Measurements from ENCODE around the gene SCAMP4.
A peak's percentile ranks its signal among the peaks of the same experiment; 100 is the strongest.

Gene SCAMP4

GRCh38 chr19:1857648-1858326, 47.4 kb upstream of the SCAMP4 start:
- Histone ChIP-seq H3K36me3 (ENCODE audit: control insufficient read depth in 2 of 2, insufficient read depth in 1 of 2, low read length in 2 of 2) (no peaks in the 10 kb centered on the region), H3K27ac (ENCODE audit: extremely low read depth, low read depth, low read length) (no peak overlapping the region), H3K4me3 (ENCODE audit: low read depth, low read length) (no peak overlapping the region), H3K4me1 (ENCODE audit: control insufficient read depth, insufficient read depth, low read length) (peaks cover 24% of the 10 kb centered on the region), H3K9me3 (ENCODE audit: control insufficient read depth, insufficient read depth, low read depth, low read length) (no peaks in the 10 kb centered on the region)
- ChIA-PET CTCF (interaction anchor here (0.7 to 1.9 kb wide), 4 partner anchors 9 to 97 kb away, joined by 3 to 15 read pairs (median 4); partner anchors contain the start of gene REXO1), POLR2A (interaction anchor here (0.5 to 1.7 kb wide), 5 partner anchors 9 to 1644 kb away, joined by 3 to 7 read pairs (median 4); partner anchors contain the start of gene MBD3)
- TF ChIP-seq ZBTB21 (tag by site-specific recombination; IDR thresholded peaks at IDR 0.05) (no peak), ZBTB7A (tag by site-specific recombination; IDR thresholded peaks at IDR 0.05; ENCODE audit: low read depth) (peak; percentile 47; the same call in 1 of the 2 replicates), ZNF610 (tag by site-specific recombination; IDR thresholded peaks at IDR 0.05; ENCODE audit: borderline replicate concordance) (no peak), ZNF837 (tag by site-specific recombination; IDR thresholded peaks at IDR 0.05) (no peak), ZNF398 (tag by site-specific recombination; IDR thresholded peaks at IDR 0.05) (peak; percentile 41; the same call in 1 of the 2 replicates), KLF1 (tag by site-specific recombination; IDR thresholded peaks at IDR 0.05) (peak; percentile 70), ZNF2 (tag by site-specific recombination; IDR thresholded peaks at IDR 0.05) (no peak), HIC1 (tag by site-specific recombination; IDR thresholded peaks at IDR 0.05) (peak; percentile 85), KLF8 (tag by site-specific recombination; IDR thresholded peaks at IDR 0.05) (peak; percentile 42; the same call in 1 of the 2 replicates)
- TF ChIP-seq, protein P1, sequence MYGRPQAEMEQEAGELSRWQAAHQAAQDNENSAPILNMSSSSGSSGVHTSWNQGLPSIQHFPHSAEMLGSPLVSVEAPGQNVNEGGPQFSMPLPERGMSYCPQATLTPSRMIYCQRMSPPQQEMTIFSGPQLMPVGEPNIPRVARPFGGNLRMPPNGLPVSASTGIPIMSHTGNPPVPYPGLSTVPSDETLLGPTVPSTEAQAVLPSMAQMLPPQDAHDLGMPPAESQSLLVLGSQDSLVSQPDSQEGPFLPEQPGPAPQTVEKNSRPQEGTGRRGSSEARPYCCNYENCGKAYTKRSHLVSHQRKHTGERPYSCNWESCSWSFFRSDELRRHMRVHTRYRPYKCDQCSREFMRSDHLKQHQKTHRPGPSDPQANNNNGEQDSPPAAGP (tag by site-specific recombination; IDR thresholded peaks at IDR 0.05): peak; percentile 72
- TF ChIP-seq, protein P2, sequence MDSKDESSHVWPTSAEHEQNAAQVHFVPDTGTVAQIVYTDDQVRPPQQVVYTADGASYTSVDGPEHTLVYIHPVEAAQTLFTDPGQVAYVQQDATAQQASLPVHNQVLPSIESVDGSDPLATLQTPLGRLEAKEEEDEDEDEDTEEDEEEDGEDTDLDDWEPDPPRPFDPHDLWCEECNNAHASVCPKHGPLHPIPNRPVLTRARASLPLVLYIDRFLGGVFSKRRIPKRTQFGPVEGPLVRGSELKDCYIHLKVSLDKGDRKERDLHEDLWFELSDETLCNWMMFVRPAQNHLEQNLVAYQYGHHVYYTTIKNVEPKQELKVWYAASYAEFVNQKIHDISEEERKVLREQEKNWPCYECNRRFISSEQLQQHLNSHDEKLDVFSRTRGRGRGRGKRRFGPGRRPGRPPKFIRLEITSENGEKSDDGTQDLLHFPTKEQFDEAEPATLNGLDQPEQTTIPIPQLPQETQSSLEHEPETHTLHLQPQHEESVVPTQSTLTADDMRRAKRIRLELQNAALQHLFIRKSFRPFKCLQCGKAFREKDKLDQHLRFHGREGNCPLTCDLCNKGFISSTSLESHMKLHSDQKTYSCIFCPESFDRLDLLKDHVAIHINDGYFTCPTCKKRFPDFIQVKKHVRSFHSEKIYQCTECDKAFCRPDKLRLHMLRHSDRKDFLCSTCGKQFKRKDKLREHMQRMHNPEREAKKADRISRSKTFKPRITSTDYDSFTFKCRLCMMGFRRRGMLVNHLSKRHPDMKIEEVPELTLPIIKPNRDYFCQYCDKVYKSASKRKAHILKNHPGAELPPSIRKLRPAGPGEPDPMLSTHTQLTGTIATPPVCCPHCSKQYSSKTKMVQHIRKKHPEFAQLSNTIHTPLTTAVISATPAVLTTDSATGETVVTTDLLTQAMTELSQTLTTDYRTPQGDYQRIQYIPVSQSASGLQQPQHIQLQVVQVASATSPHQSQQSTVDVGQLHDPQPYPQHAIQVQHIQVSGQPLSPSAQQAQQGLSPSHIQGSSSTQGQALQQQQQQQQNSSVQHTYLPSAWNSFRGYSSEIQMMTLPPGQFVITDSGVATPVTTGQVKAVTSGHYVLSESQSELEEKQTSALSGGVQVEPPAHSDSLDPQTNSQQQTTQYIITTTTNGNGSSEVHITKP (tag by site-specific recombination; IDR thresholded peaks at IDR 0.05): peak; percentile 49; the same call in 1 of the 2 replicates
- TF ChIP-seq, protein P3, sequence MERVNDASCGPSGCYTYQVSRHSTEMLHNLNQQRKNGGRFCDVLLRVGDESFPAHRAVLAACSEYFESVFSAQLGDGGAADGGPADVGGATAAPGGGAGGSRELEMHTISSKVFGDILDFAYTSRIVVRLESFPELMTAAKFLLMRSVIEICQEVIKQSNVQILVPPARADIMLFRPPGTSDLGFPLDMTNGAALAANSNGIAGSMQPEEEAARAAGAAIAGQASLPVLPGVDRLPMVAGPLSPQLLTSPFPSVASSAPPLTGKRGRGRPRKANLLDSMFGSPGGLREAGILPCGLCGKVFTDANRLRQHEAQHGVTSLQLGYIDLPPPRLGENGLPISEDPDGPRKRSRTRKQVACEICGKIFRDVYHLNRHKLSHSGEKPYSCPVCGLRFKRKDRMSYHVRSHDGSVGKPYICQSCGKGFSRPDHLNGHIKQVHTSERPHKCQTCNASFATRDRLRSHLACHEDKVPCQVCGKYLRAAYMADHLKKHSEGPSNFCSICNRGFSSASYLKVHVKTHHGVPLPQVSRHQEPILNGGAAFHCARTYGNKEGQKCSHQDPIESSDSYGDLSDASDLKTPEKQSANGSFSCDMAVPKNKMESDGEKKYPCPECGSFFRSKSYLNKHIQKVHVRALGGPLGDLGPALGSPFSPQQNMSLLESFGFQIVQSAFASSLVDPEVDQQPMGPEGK (tag by site-specific recombination; IDR thresholded peaks at IDR 0.05): peak; percentile 38; the same call in 1 of the 2 replicates

Measured in HEK293 (cell line).